Activated naive CD4-positive, alpha-beta T cell treated with Interleukin-2 at 50 U/mL for 16 hours (primary cell): ENCODE results near the gene CCL13.

Experiments used
- DNase-seq: peaks from one replicate; pipeline ENCODE4 v3.0.0-alpha.2; 2020

CCL13 gene

GRCh38 chr17:34386697-34387550 is 30.6 kb downstream of the CCL13 start:
- no peak for DNase-seq

DNA sequence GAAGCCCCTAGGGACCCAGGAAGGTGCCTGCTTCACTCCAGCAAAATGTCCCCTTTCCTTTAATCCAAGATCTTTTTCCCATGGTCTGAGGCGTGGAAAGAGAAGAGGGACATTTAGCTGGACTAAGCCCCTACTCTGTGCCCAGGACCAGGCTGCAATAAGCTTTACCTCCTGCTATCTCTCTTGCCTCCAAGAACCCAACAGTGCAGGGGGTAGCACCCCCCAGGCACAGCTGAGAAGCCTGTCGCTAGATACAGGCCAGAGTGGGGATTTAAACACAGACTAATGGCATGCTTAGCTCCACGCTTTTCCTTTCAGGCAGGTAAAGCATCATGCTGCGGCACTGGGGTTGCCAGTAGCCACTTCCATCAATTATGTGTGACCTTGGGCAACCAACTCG is 31.3 kb downstream of the CCL13 start:
- DNase-seq = no peak

DNA sequence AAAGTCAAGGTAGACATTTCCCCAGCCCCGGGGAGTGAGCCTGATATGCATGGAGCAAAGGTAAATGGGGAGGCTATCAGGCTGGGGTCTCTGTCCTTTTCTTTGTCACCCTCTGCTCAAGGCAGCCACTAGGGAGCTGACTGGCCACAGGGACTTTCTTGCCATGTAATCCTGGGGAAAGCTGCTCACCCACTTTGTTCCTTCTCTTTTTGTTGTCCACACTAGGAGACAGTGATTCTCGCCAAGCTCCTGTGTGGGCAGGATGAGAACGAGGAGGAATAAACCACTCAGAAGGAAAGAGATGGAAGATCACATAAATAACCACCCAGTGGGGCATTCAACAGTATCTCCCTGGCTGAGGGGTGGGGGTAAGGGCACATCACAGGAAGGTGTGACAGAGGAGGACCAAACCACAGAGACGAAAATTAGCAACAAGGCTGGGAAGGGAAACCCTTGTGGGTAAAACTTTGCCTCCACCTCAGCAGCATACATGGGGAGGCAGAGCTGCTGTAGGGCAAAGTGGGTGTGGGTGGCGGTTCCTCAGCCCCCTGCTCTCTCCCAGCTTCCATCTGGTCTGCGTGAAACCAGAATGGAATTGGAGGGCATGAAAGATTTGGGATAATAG is 33.0 kb downstream of the CCL13 start:
- no peak for DNase-seq

- DNase-seq = no peak
Measured at GRCh38 chr17:34390649-34391048, 34.4 kb downstream of the CCL13 start.

DNA sequence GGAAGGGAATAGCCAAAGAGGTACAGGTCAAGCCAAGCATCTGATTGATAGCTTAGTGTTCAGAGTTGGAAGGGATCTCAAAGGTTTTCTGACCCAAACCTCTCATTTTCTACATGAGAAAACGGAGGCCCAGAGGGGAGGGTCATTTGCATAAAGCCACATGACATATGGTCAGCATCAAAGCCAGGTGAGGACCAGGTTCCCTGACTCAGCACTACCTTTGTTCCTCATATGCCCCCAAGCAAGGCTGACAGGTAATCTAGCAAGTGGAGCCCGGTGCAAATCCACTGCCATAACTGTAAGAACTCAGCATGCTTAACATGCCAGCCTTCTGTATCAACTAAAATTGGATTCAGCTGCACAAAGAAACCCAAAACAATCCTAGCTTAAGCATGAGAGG is 35.0 kb downstream of the CCL13 start:
- DNase-seq = no peak

- DNase-seq = no peak
Measured at GRCh38 chr17:34393401-34393800, 37.1 kb downstream of the CCL13 start.

DNA sequence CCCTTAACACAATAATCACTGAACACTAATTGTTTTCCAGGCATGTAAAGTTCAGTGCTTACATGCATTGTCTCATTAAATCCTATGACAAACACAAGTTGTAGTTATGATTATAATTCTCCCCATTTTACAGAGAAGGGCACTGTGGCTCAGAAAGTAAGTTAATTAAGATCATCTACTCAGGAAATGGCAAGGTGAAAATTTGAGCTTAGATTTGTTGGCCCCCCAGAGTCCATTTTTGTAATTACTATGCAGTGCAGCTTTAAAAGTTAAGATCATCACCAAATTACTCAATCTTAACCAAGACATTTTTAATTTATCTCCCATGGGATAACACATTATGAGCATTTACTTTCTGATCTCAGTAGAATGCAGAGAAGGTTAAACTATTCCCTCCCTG is 41.0 kb downstream of the CCL13 start:
- no peak for DNase-seq

DNA sequence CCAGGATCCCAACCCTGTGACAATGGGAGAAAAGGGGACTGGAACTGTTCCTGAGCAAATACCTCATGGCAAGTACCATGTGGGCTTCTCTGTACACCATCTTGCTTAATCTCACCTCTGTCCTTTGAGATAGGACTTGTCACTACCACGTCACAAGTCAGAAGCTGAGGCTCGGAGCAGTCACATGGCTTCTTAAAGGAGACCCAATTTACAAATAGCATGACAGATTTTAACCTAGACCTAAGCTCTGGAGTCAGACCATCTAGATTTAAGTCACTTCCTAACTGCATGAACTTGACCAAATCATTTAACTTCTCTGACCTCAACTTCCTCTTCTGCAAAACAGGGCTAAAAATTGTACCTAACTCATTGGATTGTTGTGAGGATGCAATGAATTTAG is 42.7 kb downstream of the CCL13 start:
- DNase-seq = no peak

GRCh38 chr17:34399725-34400124 is 43.4 kb downstream of the CCL13 start:
- no peak for DNase-seq

DNA sequence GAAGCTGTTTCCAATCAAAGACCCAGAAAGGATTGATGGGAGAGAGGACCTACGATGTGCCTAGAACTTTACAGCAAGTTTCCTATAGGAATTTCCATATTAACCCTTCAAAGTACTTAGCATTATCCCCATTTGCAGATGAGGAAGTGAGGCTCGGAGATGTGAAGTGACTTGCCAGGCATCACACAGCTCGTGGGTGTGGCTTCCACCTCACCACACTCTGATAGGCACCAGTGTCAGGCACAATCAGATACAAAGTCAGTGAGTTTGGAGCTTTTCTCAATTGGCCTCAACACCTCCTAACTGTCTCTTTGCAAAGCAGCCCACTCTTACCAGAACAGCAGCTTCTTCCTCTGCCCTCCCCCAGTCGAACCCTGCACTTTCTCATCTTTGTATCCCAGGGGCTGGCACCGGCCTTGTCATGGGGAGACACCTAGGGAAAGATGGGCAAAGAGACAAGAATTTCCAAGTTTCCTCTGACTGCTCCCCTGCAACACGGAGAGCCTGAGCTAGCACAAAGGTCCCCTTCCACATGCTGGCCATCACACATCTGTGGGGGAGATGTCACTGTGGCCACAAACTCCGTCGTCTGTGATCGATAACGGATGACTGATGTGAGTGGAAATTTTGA is 44.1 kb downstream of the CCL13 start:
- DNase-seq = no peak

DNA sequence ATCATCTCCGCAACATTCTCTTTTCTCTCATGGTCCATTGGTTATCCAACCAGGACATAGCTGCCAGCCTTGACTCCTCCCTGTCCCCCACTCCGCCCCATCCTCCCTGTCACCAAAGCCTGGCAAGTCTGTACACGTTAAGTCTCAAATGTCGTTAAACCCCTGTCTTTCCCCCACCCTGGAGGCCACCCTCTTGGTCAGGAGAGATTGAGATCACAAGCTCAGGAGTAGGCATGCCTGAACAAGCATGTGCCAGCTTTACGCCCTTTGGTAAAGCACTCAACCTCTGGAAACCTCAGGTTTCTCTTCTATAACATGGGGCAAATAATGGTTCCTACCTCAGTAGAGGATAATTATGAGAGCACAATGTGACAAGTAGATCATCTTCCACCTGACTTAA is 44.9 kb downstream of the CCL13 start:
- no peak for DNase-seq

- no peak for DNase-seq
Measured at GRCh38 chr17:34403006-34403405, 46.7 kb downstream of the CCL13 start.

- no peak for DNase-seq
Measured at GRCh38 chr17:34406226-34406625, 49.9 kb downstream of the CCL13 start.
